Measurements from ENCODE around the gene RTP4. TPM values are rescaled to one million over a fixed set of nuclear protein-coding genes. Genes with fewer than 3 reads are reported as not detected.

Gene RTP4
- total RNA-seq, result 10 to 100 TPM in 1 of 5 donors, 1 to 10 TPM in 2, not detected in 2; 3.6 to 65.3 (median 4.2) TPM
- 10 to 100 TPM in 1 of 3 donors, 1 to 10 TPM in 2; 5.2 to 13.6 (median 7.4) TPM for polyA plus RNA-seq
- long read RNA-seq, donor 1, partial matches to known transcripts, result 0 of 1 reads
- long read RNA-seq, donor 1, other reads (novel, unspliced or antisense), result 0 of 1 reads
- long read RNA-seq, donor 2, partial matches to known transcripts, result 0 of 2 reads
- long read RNA-seq, donor 2, other reads (novel, unspliced or antisense), result 0 of 2 reads
- long read RNA-seq, donor 3, result 0 reads
- long read RNA-seq, donor 4, result 0 reads
- long read RNA-seq, donor 5, result 0 reads
- long read RNA-seq, donor 6, result 0 reads
- long read RNA-seq, donor 7, partial matches to known transcripts, result 0 of 2 reads
- long read RNA-seq, donor 7, other reads (novel, unspliced or antisense), result 0 of 2 reads
- long read RNA-seq, donor 8, partial matches to known transcripts, result 0 of 1 reads
- long read RNA-seq, donor 8, other reads (novel, unspliced or antisense), result 0 of 1 reads
- long read RNA-seq, donor 9, result 0 reads
- long read RNA-seq, donor 10, partial matches to known transcripts, result 0 of 2 reads
- long read RNA-seq, donor 10, other reads (novel, unspliced or antisense), result 0 of 2 reads

- Histone ChIP-seq H3K9me3 (no peaks in the 10 kb centered on the region), H3K27ac (peak within 1 kb of the TSS; percentile 89 to 97 (median 94)), H3K27me3 (no peaks in the 10 kb centered on the region), H3K4me3 (peak within 1 kb of the TSS; percentile 52 to 57 (median 55)), H3K4me1 (peaks cover 6 to 27% (median 16%) of the 10 kb centered on the region in 4 donors), H3K36me3 (peaks cover 0 to 25% (median 18%) of the 10 kb centered on the region in 4 donors)
- 3 to 14% (median 10%) methylated on average over 10 of the region's 10 CpGs for WGBS, 5 donors
- TF ChIP-seq EP300 (IDR thresholded peaks at IDR 0.05), result no peak
- peak in 2 of 3 donors; percentile 55 to 58 for TF ChIP-seq POLR2AphosphoS5 (IDR thresholded peaks at IDR 0.05)
- intact Hi-C loops (cut with DNase I; ENCODE audit: low total_unique reads), result no loop called here
- DNase-seq, result peak in 1 of 2 donors; percentile 91
Observed at GRCh38 chr3:187368251-187369088, at the start of gene RTP4. Gene RTP4 (plus strand): TSS chr3:187368385. CDS start chr3:187368442, 57 bp downstream.

GRCh38 chr3:187318819-187319616 is 49.2 kb upstream of the RTP4 start:
- intact Hi-C loops (cut with DNase I; ENCODE audit: low total_unique reads), result loop anchor here (2.0 to 5.0 kb wide), 2 partner anchors 97 to 358 kb away; no protein-coding TSS in a partner anchor
- Histone ChIP-seq H3K9me3 (no peaks in the 10 kb centered on the region), H3K27ac (no peak overlapping the region), H3K27me3 (peaks cover 0 to 60% (median 5%) of the 10 kb centered on the region in 3 donors), H3K36me3 (no peaks in the 10 kb centered on the region), H3K4me3 (peak overlapping the region; percentile 8 to 30 (median 18)), H3K4me1 (peaks cover 0 to 17% (median 7%) of the 10 kb centered on the region in 4 donors)
- no peak for TF ChIP-seq POLR2A (IDR thresholded peaks at IDR 0.05)
- TF ChIP-seq POLR2AphosphoS5 (IDR thresholded peaks at IDR 0.05), result no peak
- peak in 5 of 7 experiments; percentile 64 to 77 (median 73) for TF ChIP-seq CTCF (IDR thresholded peaks at IDR 0.05)
- TF ChIP-seq EP300 (IDR thresholded peaks at IDR 0.05), result no peak
- 21 to 24% (median 23%) methylated on average over 13 of the region's 13 CpGs for WGBS, 5 donors
- DNase-seq, result peak; percentile 39 to 80

- Histone ChIP-seq H3K9me3 (no peaks in the 10 kb centered on the region), H3K36me3 (no peaks in the 10 kb centered on the region), H3K4me1 (peaks cover 0 to 17% (median 7%) of the 10 kb centered on the region in 4 donors), H3K27me3 (peaks cover 0 to 63% (median 0%) of the 10 kb centered on the region in 3 donors), H3K4me3 (no peak overlapping the region), H3K27ac (no peak overlapping the region)
- 17 to 27% (median 21%) methylated on average over 7 of the region's 7 CpGs for WGBS, 5 donors
- TF ChIP-seq CTCF (IDR thresholded peaks at IDR 0.05) (peak in 6 of 7 experiments; percentile 38 to 92 (median 82)), EP300 (IDR thresholded peaks at IDR 0.05) (no peak)
- intact Hi-C loops (cut with DNase I; ENCODE audit: low total_unique reads), result loop anchor here (2.0 to 5.0 kb wide), 2 partner anchors 98 to 357 kb away; no protein-coding TSS in a partner anchor
- peak; percentile 83 to 84 for DNase-seq
Observed at GRCh38 chr3:187319699-187320302, 48.4 kb upstream of the RTP4 start.

- Histone ChIP-seq H3K27ac (no peak overlapping the region), H3K9me3 (no peaks in the 10 kb centered on the region), H3K36me3 (no peaks in the 10 kb centered on the region), H3K27me3 (peaks cover 0 to 52% (median 0%) of the 10 kb centered on the region in 3 donors), H3K4me1 (peaks cover 0 to 17% (median 7%) of the 10 kb centered on the region in 4 donors), H3K4me3 (no peak overlapping the region)
- DNase-seq, result no peak
- 42 to 85% (median 67%) methylated on average over 1 of the region's 1 CpG for WGBS, 5 donors
- intact Hi-C loops (cut with DNase I; ENCODE audit: low total_unique reads), result no loop called here
- no peak for TF ChIP-seq EP300 (IDR thresholded peaks at IDR 0.05)
- TF ChIP-seq POLR2A (IDR thresholded peaks at IDR 0.05), result no peak
Observed at GRCh38 chr3:187321766-187322165, 46.4 kb upstream of the RTP4 start.

Measured in stomach (tissue), 19 donors.